Middle frontal gyrus (tissue), 1 donor: ENCODE measurements around the gene MPV17L.
"Not testable (repeated sequence)": the region's sequence is repeated elsewhere in the genome, so short reads cannot be mapped to it uniquely, and the experiment has no call there.

Experiments used
- DNase-seq: peaks from one replicate; pipeline ENCODE4 v3.0.0-alpha.2; 2015; ENCODE audit warnings: low spot score; ENCODE audit errors: extremely low spot score

The MPV17L gene

GRCh38 chr16:15395631-15396508, at the start of gene MPV17L:
MPV17L (plus strand) TSS chr16:15395754; CDS start chr16:15395898, 144 bp downstream.
- not testable (repeated sequence) for DNase-seq

- not testable (repeated sequence) for DNase-seq
Observed at GRCh38 chr16:15348721-15349120, 46.8 kb upstream of the MPV17L start.

GRCh38 chr16:15351251-15351650, 44.3 kb upstream of the MPV17L start:
- not testable (repeated sequence) for DNase-seq

GRCh38 chr16:15351745-15352144, 43.8 kb upstream of the MPV17L start:
- DNase-seq: not testable (repeated sequence)

- not testable (repeated sequence) for DNase-seq
Observed at GRCh38 chr16:15352852-15353251, 42.7 kb upstream of the MPV17L start.

GRCh38 chr16:15354846-15355245, 40.7 kb upstream of the MPV17L start:
- not testable (repeated sequence) for DNase-seq

- DNase-seq: not testable (repeated sequence)
Observed at GRCh38 chr16:15357495-15357894, 38.1 kb upstream of the MPV17L start.

- DNase-seq: not testable (repeated sequence)
Observed at GRCh38 chr16:15378194-15378593, 17.4 kb upstream of the MPV17L start, which contains the start of gene NPIPA5. NPIPA5 (minus strand) TSS chr16:15378294; CDS start chr16:15378294, 0 bp downstream.

- DNase-seq: not testable (repeated sequence)
Observed at GRCh38 chr16:15382810-15383209, 12.7 kb upstream of the MPV17L start.

- not testable (repeated sequence) for DNase-seq
Observed at GRCh38 chr16:15388060-15388459, 7.5 kb upstream of the MPV17L start.

- DNase-seq: not testable (repeated sequence)
Observed at GRCh38 chr16:15389916-15390315, 5.6 kb upstream of the MPV17L start.

- not testable (repeated sequence) for DNase-seq
Observed at GRCh38 chr16:15393025-15393424, 2.5 kb upstream of the MPV17L start.

GRCh38 chr16:15396509-15396829, 915 bp downstream of the MPV17L start:
- not testable (repeated sequence) for DNase-seq

- no peak for DNase-seq
Observed at GRCh38 chr16:15396948-15397594, 1.5 kb downstream of the MPV17L start.

GRCh38 chr16:15398618-15399316, 3.2 kb downstream of the MPV17L start:
- DNase-seq: no peak

- no peak for DNase-seq
Observed at GRCh38 chr16:15399317-15399716, 3.8 kb downstream of the MPV17L start.

GRCh38 chr16:15400314-15400713, 4.8 kb downstream of the MPV17L start:
- DNase-seq: not testable (repeated sequence)

GRCh38 chr16:15401972-15402371, 6.4 kb downstream of the MPV17L start:
- no peak for DNase-seq

GRCh38 chr16:15403392-15403995, 7.9 kb downstream of the MPV17L start:
- DNase-seq: no peak

GRCh38 chr16:15404091-15404490, 8.5 kb downstream of the MPV17L start:
- not testable (repeated sequence) for DNase-seq

- DNase-seq: no peak
Observed at GRCh38 chr16:15404792-15405191, 9.2 kb downstream of the MPV17L start.
